K562 (cell line): ENCODE results near the gene SP2. TPM values are rescaled to one million over a fixed set of nuclear protein-coding genes. Genes with fewer than 3 reads are reported as not detected.
A peak's percentile ranks its signal among the peaks of the same experiment; 100 is the strongest.

ENCODE experiments used
- CREB1 ChIP-seq, 2 experiments: sonication (generic) in 1 of 2; formaldehyde crosslinking in 1 of 2; IDR thresholded peaks; 2 replicates each; pipeline versions ENCODE4 v1.6.1 to v1.8.0; 2012 to 2022; ENCODE audit warnings: inconsistent platforms in 1 of 2, mild to moderate bottlenecking in 1 of 2, missing genetic modification reagents in 1 of 2, moderate library complexity in 1 of 2
- EHMT2 ChIP-seq: fragments of 450-650 bp; IDR thresholded peaks from 2 replicates; pipeline ENCODE4 v1.6.1; 2018; ENCODE audit warnings: antibody characterized with exemption
- EWSR1 ChIP-seq: fragments of 450-650 bp; IDR thresholded peaks from 2 replicates; pipeline ENCODE4 v1.6.1; 2018; ENCODE audit warnings: borderline replicate concordance, mild to moderate bottlenecking, low read depth, moderate library complexity; ENCODE audit not compliant: partially characterized antibody
- GABPB1 ChIP-seq: sonication (generic); formaldehyde crosslinking; IDR thresholded peaks from 2 replicates; pipeline ENCODE4 v1.8.0; 2022; ENCODE audit warnings: mild to moderate bottlenecking, missing genetic modification reagents
- MAFF ChIP-seq: IDR thresholded peaks from 2 replicates; pipeline ENCODE4 v1.6.1; 2012; ENCODE audit warnings: low read length, improper control_type of control experiment
- MCM7 ChIP-seq, 2 experiments: fragments of 450-650 bp; IDR thresholded peaks; 2 replicates each; pipeline ENCODE4 v1.6.1; 2016 to 2018
- NR4A1 ChIP-seq, 2 experiments: fragments of 250-450 bp in 1 of 2; fragments of 450-650 bp in 1 of 2; sonication (Bioruptor Pico) in 1 of 2; IDR thresholded peaks; 2 replicates each; pipeline versions ENCODE4 v1.4.0 to v1.6.1; 2016 to 2020; ENCODE audit warnings: mild to moderate bottlenecking in 2 of 2, missing compliant biosample characterization in 1 of 2, missing genetic modification characterization in 1 of 2, moderate library complexity in 1 of 2
- PCBP2 ChIP-seq: fragments of 200-400 bp; formaldehyde crosslinking; IDR thresholded peaks from 2 replicates; pipeline ENCODE4 v1.6.1; 2018; ENCODE audit warnings: low read length, low read depth, mild to moderate bottlenecking, moderate library complexity; ENCODE audit not compliant: poor library complexity, severe bottlenecking
- RNF2 ChIP-seq: sonication (generic); IDR thresholded peaks from 2 replicates; pipeline ENCODE4 v1.6.1; 2016
- SAP30 ChIP-seq: fragments of 200-600 bp; sonication (generic); IDR thresholded peaks from 2 replicates; pipeline ENCODE4 v1.6.1; 2012; ENCODE audit warnings: borderline replicate concordance, low read depth, mild to moderate bottlenecking, moderate library complexity, low read length, control low read depth, inconsistent platforms; ENCODE audit not compliant: insufficient read depth, poor library complexity, severe bottlenecking
- YBX1 ChIP-seq: fragments of 450-650 bp; IDR thresholded peaks from 2 replicates; pipeline ENCODE4 v1.7.1; 2016; ENCODE audit warnings: mild to moderate bottlenecking
- polyA plus RNA-seq, 8 experiments: library from polyadenylated mRNA; depleted of rRNA in 4 of 8; stranded (reverse) in 5 of 8; unstranded in 3 of 8; fragments of >200 nt; fragmentation: Nextera tagmentation in 2 of 8; fragmentation: Illumina TruSeq in 1 of 8; extraction: Ambion mirVana in 2 of 8; extraction: Trizol in 1 of 8; gene quantifications; 2 replicates each; pipeline versions ENCODE4 v1.2.1 to v1.2.3, GENCODE V29; 2011 to 2014; ENCODE audit warnings: inconsistent platforms in 1 of 8, missing spikeins in 1 of 8
- total RNA-seq, 7 experiments: library from RNA; depleted of rRNA in 6 of 7; stranded (reverse); fragments of >200 nt in 6 of 7; fragmentation: Illumina TruSeq in 2 of 7; extraction: Trizol in 2 of 7; gene quantifications; 2 replicates each; pipeline versions ENCODE4 v1.2.1 to v1.2.3, GENCODE V29; 2011 to 2021; ENCODE audit warnings: low replicate concordance in 1 of 7
- TF ChIP-seq, protein P1 (sequence below), 3 experiments: fragments of 200-800 bp in 1 of 3; fragments of 250-450 bp in 1 of 3; fragments of 450-650 bp in 1 of 3; sonication (Bioruptor Pico) in 1 of 3; sonication (Bioruptor generic) in 1 of 3; formaldehyde crosslinking in 1 of 3; IDR thresholded peaks; 2 replicates each; pipeline versions ENCODE4 v1.6.1 to v1.8.0; 2016 to 2022; ENCODE audit warnings: mild to moderate bottlenecking in 2 of 3, missing genetic modification characterization in 2 of 3, missing compliant biosample characterization in 1 of 3, moderate library complexity in 1 of 3
- TF ChIP-seq, protein P2 (sequence below), 2 experiments: fragments of 450-650 bp; formaldehyde crosslinking in 1 of 2; IDR thresholded peaks; 2 replicates each; pipeline versions ENCODE4 v1.4.0 to v1.6.1; 2014 to 2020; ENCODE audit warnings: mild to moderate bottlenecking in 2 of 2, borderline replicate concordance in 1 of 2, low read depth in 1 of 2

The SP2 gene
- total and polyA plus RNA-seq, 9 of the 15 experiments (the other 6 are each of a cell fraction or from before 2014, with no cell fraction given): 0.77 to 22.3 (median 2.3) TPM

DNA sequence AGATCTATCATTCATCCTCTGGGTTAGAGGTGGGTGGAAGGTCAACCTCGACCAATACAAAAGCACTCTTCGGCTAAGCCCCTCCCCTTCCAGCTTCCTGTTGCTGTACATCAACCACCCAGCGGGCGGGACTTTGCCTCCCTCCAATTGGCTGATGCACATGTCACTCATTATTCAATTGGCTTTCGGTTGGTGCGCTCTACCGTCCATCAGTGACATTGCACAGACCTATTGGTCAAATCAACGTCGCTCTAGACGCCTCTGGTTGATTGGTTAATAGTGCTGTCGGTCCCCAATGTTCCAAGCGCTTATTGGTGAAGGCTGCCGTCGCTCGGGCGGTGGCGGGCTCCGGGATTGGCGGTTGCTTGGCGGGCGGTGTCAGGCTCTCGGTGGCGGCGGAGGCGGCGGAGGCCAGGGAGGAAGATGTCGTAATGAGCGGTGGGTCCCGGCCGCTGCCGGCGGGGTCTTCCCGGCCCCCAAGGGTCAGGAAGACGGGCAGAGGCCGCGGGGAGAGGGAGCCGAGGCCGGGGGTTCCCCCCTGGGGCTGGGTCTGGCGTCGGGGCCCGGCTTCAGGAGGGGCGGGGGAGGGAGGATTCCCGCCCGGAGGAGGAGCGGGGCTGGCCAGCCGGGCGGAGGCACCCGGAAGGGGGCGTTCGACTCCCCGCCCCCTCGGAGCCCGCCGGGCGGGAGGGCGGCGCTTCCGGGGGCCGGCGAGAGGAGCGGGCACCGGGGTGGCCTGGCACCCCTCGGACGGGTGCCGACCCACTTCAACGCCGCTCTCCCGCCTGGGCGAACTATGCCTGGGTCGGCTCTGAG, at the start of gene SP2 (continued):
- TF ChIP-seq, protein P1, sequence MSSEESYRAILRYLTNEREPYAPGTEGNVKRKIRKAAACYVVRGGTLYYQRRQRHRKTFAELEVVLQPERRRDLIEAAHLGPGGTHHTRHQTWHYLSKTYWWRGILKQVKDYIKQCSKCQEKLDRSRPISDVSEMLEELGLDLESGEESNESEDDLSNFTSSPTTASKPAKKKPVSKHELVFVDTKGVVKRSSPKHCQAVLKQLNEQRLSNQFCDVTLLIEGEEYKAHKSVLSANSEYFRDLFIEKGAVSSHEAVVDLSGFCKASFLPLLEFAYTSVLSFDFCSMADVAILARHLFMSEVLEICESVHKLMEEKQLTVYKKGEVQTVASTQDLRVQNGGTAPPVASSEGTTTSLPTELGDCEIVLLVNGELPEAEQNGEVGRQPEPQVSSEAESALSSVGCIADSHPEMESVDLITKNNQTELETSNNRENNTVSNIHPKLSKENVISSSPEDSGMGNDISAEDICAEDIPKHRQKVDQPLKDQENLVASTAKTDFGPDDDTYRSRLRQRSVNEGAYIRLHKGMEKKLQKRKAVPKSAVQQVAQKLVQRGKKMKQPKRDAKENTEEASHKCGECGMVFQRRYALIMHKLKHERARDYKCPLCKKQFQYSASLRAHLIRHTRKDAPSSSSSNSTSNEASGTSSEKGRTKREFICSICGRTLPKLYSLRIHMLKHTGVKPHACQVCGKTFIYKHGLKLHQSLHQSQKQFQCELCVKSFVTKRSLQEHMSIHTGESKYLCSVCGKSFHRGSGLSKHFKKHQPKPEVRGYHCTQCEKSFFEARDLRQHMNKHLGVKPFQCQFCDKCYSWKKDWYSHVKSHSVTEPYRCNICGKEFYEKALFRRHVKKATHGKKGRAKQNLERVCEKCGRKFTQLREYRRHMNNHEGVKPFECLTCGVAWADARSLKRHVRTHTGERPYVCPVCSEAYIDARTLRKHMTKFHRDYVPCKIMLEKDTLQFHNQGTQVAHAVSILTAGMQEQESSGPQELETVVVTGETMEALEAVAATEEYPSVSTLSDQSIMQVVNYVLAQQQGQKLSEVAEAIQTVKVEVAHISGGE (CRISPR knock-in tag; IDR thresholded peaks at IDR 0.05): no peak; a peak in 1 of 6 replicates
- peak; percentile 86; the same call in 1 of the 2 replicates for TF ChIP-seq NR4A1 (CRISPR knock-in tag; IDR thresholded peaks at IDR 0.05)
- TF ChIP-seq NR4A1 (tag; IDR thresholded peaks at IDR 0.05): no peak
- TF ChIP-seq EWSR1: no peak
- TF ChIP-seq MCM7 (IDR thresholded peaks at IDR 0.05): no peak
- TF ChIP-seq, protein P2, sequence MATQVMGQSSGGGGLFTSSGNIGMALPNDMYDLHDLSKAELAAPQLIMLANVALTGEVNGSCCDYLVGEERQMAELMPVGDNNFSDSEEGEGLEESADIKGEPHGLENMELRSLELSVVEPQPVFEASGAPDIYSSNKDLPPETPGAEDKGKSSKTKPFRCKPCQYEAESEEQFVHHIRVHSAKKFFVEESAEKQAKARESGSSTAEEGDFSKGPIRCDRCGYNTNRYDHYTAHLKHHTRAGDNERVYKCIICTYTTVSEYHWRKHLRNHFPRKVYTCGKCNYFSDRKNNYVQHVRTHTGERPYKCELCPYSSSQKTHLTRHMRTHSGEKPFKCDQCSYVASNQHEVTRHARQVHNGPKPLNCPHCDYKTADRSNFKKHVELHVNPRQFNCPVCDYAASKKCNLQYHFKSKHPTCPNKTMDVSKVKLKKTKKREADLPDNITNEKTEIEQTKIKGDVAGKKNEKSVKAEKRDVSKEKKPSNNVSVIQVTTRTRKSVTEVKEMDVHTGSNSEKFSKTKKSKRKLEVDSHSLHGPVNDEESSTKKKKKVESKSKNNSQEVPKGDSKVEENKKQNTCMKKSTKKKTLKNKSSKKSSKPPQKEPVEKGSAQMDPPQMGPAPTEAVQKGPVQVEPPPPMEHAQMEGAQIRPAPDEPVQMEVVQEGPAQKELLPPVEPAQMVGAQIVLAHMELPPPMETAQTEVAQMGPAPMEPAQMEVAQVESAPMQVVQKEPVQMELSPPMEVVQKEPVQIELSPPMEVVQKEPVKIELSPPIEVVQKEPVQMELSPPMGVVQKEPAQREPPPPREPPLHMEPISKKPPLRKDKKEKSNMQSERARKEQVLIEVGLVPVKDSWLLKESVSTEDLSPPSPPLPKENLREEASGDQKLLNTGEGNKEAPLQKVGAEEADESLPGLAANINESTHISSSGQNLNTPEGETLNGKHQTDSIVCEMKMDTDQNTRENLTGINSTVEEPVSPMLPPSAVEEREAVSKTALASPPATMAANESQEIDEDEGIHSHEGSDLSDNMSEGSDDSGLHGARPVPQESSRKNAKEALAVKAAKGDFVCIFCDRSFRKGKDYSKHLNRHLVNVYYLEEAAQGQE (IDR thresholded peaks at IDR 0.05; ENCODE audit: borderline replicate concordance): no peak
- TF ChIP-seq, protein P2 (CRISPR knock-in tag; IDR thresholded peaks at IDR 0.05; ENCODE audit: low read depth): peak; percentile 76; the same call in 1 of the 2 replicates
- TF ChIP-seq YBX1: no peak
- peak; percentile 18; the same call in 1 of the 2 replicates for TF ChIP-seq RNF2
- TF ChIP-seq GABPB1: peak; percentile 93
- no peak for TF ChIP-seq EHMT2
- TF ChIP-seq MAFF: no peak
- peak; percentile 78 for TF ChIP-seq SAP30
- peak; percentile 83 for TF ChIP-seq CREB1 (IDR thresholded peaks at IDR 0.05)
- TF ChIP-seq CREB1 (CRISPR knock-in tag; IDR thresholded peaks at IDR 0.05): peak; percentile 95
- no peak for TF ChIP-seq PCBP2
